Activated CD4-positive, CD25-positive, alpha-beta regulatory T cell treated with anti-CD3 and anti-CD28 coated beads, Interleukin-2, amount 50 U/mL, for 16 hours (primary cell): ENCODE data around the gene ACBD4.

Experiments
- DNase-seq: peaks from one replicate; pipeline ENCODE4 v3.0.0-alpha.2; 2020; ENCODE audit warnings: low read depth, low spot score

The ACBD4 gene

DNA sequence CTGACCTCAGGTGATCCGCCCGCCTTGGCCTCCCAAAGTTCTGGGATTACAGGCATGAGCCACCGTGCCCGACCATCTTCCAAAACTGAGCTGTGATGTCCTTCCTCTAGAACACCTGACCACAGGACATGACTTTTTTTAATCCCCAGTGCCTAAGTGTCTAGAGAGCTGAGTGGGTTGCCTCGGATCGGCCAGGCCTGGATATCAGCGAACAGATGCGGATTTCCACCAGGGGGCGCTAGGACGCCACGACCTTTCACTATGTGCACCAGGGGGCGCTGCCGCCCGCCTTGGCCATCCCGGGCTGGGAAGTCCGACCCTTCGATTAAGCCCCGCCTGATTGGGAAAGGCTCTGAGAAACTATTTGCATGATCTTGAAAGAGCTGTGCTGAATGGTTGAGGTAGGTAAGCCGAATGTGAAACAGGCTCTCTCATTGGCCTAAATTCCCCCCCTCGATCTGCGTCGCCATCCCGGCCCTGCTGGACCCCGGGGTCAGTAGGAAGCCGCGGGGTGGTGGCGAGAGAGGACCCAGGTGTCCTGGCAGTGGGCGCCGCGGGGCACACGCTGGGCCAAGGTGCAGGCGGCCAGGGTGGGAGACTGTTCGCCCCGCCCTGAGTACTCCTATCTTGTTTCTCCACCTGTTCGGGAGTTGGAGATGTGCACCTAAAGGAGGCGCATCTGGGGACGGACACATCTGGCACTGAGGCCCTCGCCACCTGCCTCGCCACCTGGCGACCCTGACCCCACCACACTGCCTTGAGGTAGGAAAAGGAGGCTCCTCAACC lies at the start of gene ACBD4:
Gene ACBD4, plus strand, starts transcription at position 496 of the 786 bp plus-strand sequence. CDS start 458 bp downstream, outside the sequence.
- peak; percentile 98 for DNase-seq

DNA sequence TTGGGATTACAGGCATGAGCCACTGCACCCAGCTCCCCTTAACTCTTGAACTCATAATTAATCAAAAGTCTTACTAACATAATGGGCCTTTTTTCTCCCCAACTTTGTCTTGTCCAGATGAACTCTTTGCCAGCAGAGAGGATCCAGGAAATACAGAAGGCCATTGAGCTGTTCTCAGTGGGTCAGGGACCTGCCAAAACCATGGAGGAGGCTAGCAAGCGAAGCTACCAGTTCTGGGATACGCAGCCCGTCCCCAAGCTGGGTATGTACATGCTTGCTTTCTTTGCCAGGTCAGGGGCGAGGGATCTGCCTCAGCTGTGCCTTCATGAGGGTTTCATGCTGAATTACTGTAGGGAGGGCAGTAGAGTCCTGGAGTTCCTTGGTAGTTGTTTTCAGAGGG lies 49.1 kb upstream of the ACBD4 start:
- no peak for DNase-seq

DNA sequence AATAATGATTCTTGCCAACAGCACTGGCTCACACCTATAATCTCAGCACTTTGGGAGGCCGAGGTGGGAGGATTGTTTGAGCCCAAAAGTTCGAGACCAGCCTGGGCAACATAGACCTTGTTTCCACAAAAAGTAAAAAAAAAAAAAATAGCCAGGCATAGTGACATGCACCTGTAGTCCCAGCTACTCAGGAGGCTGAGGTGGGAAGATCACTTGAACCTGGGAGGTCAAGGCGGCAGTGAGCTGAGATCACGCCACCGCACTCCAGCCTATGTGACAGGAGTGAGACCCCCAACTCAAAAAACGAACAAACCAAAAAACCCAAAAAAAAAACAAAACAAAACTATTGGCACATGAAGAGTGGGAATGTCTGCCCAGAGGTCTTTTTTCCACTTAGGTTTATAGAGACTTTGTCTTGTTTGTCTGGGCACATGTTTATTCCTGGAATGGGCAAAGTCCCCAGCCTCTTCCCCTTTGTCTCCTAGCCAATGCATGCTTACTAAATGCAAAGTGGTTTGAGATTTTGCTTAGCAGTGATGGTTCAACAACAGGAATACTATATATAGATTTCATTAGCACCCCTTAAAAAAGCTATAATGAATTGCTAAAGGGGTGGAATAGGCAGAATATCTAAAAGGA lies 48.5 kb upstream of the ACBD4 start:
- DNase-seq: no peak

DNA sequence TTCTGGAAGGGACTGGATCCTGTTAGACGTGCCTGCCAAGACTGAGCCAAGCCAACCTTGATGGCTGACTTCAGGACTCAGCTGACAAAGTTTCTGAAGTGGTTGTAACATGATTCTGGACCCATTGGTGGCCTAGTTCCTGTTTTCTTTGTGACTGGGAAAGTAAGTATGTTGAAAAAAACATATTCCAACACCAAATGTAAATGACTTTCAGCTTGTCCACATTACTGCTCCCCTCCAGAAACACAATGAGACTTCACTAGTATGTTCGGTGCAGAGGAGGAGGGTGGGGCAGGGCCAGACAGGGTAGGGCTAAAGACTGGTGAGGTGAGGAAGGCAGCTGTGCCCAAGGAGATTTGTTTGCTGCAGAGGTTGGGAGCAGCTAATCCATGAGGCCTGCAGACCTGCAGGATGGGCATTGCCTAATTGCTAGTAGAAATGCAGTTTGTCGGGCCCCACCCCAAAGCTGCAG lies 47.9 kb upstream of the ACBD4 start:
- DNase-seq: no peak

- DNase-seq: no peak
Observed at GRCh38 chr17:45087978-45088377, 47.5 kb upstream of the ACBD4 start.

DNA sequence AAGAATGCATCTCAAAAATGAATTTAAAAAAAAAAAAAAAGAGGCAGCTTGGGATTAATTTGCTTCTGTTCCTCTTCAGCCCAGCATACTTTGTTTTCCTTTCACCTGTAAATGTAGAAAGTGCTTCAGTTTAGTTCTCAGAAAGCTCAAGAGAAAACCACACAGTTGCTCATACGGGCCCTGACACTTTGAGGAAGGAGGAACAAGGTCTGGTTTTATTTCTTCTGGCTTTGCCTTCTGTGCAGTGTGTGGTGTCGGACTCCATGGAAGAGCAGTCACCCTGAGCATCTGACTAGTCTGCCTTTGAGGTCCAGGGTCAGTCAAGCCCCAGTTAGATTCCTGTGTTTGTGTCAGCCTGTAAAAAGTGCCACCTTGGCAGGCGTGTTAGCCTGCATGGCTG lies 46.7 kb upstream of the ACBD4 start:
- DNase-seq: no peak

- DNase-seq: no peak
Observed at GRCh38 chr17:45090711-45091110, 44.8 kb upstream of the ACBD4 start.

GRCh38 chr17:45091778-45092425 lies 43.6 kb upstream of the ACBD4 start:
- DNase-seq: no peak

- no peak for DNase-seq
Observed at GRCh38 chr17:45092911-45093430, 42.5 kb upstream of the ACBD4 start.

DNA sequence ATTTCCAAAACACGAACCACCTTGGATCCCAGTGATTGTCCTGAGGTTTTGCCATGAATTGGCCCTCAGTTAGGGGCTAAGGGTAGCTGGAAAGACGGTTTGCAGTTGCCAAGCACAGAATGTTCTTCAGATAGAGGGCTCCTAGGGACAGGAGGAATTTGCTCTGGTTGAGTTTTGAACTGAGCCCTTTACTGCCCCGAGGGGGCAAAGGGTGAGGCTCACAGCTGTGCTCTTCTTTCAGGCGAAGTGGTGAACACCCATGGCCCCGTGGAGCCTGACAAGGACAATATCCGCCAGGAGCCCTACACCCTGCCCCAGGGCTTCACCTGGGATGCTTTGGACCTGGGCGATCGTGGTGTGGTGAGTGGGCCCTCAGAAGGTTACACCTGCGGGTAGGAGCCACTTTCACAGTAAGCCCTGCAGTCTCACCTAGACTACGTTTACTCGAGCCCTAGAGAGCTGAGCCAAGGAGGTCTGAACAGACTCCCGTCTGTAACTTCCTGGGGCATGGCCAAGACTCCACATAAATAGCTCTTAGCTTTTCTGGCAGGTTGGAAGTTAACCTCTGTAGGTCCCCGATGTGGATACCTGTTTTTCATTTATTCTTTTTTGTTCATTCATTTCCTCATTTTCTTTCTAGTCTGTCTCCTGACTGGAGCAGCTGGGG lies 41.9 kb upstream of the ACBD4 start:
- no peak for DNase-seq

DNA sequence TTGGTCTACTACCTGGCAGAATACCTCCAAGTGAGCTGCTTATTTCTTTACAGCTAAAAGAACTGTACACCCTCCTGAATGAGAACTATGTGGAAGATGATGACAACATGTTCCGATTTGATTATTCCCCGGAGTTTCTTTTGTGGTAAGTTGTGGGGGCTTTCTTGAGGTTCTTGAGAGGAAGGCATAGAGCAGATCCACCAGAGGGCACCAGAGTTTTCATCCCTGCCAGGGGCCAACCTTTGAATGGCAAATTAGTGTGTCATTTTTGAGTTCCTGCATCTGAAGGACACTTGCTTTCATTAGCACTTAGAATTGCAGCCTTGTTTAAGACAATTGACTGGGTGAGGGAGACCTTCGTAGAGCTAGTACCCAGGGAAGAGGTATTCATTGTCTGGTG lies 39.3 kb upstream of the ACBD4 start:
- no peak for DNase-seq

GRCh38 chr17:45096926-45097325 lies 38.6 kb upstream of the ACBD4 start:
- DNase-seq: no peak

DNA sequence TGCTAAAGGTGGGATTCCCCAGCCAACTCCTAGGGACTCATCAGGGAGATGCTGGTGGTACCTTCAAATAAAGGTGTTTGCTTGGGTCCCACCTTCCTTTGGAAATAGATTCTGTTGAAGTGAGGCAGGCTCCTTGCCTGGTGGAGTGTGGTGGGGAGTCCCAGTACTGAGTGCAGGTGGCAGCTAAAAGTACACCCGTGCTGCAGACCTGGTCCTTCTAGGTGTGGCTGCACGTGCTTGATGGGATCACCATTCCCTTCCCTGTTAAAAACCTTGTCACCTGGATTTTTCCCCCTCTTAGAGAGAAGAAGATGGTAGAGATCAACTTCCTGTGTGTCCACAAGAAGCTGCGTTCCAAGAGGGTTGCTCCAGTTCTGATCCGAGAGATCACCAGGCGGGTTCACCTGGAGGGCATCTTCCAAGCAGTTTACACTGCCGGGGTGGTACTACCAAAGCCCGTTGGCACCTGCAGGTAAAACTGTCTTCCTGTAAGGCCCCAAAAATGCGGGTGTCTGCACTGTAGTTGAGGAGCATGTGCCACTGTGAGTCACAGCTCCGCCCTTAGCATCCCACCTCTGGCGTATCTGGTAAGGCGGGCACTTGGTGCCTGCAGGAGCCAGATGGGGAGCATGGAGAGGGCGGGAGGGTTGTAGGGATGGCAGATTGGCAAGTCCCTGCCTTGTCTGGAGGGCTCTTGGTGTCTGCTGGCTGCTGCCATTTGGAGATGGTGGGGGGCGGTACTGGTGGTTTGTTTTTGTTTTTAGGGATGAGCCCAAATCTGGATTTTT lies 37.2 kb upstream of the ACBD4 start:
- no peak for DNase-seq

DNA sequence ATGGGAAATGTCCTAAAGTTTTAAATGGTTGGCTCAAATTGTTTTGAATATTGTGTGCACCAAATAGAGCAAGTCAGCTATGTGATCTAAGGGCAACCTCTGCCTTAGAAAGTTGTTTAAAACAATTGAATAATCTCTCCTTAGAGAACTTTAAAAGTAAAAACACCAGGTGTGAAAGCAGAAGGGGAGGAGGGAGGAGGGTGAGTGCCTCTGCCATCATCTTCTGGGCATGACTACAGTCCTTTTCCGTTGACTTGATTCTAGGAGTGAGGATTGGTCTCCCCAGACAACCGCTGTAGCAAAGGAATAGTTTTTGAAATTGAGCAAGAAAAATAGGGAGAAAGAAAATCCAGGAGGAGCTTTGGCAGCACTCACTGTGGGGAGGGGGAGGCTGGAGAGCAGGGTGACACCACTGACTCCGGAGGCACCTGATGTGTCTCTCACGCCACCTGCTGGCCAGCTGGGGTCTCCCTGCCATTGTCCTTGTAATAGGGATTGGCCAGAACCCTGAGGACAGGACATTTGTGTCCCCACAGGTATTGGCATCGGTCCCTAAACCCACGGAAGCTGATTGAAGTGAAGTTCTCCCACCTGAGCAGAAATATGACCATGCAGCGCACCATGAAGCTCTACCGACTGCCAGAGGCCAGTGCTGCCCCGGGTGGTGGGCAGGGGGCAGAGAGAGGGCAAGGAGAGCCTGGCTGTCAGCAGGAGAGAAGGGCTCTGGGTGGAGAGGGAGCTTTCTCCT lies 36.4 kb upstream of the ACBD4 start:
- peak; percentile 35 for DNase-seq

GRCh38 chr17:45101546-45101882 lies 34.0 kb upstream of the ACBD4 start:
- DNase-seq: no peak

GRCh38 chr17:45101883-45102811 lies 33.3 kb upstream of the ACBD4 start:
- no peak for DNase-seq

DNA sequence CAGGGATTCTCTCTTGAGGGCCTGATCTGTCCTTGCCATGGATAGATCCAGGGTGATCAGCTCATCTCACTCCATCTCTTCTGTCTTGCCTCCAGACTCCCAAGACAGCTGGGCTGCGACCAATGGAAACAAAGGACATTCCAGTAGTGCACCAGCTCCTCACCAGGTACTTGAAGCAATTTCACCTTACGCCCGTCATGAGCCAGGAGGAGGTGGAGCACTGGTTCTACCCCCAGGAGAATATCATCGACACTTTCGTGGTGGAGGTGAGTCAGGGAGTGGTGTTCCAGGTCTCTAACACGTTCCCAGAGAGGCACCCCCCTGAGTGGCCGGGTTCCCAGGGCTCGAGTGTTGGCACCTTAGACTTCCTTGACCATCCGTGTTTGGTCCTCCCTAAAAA lies 32.6 kb upstream of the ACBD4 start:
- DNase-seq: no peak

GRCh38 chr17:45103269-45103795 lies 32.2 kb upstream of the ACBD4 start:
- no peak for DNase-seq

- no peak for DNase-seq
Observed at GRCh38 chr17:45104029-45104428, 31.5 kb upstream of the ACBD4 start.
